HG02759 (cell line): ENCODE measurements around the gene CFDP1.

Experiments used
- ATAC-seq: cut with Tn5 transposase; IDR thresholded peaks from one replicate; pipeline ENCODE4 v1.9.1; 2021; ENCODE audit warnings: mild to moderate bottlenecking, moderate library complexity; ENCODE audit not compliant: unreplicated experiment

Gene CFDP1

GRCh38 chr16:75415169-75415905, 18.0 kb downstream of the CFDP1 start:
- no peak for ATAC-seq

GRCh38 chr16:75413951-75414350, 19.4 kb downstream of the CFDP1 start:
- ATAC-seq: no peak

GRCh38 chr16:75406943-75407342, 26.4 kb downstream of the CFDP1 start:
- ATAC-seq: no peak

- ATAC-seq: no peak
These were observed 30.4 kb downstream of the CFDP1 start for GRCh38 chr16:75402821-75403475.

GRCh38 chr16:75402159-75402820, 31.0 kb downstream of the CFDP1 start:
- ATAC-seq: no peak

GRCh38 chr16:75401691-75402090, 31.6 kb downstream of the CFDP1 start:
- ATAC-seq: no peak

GRCh38 chr16:75398333-75398732, 35.0 kb downstream of the CFDP1 start:
- no peak for ATAC-seq

- ATAC-seq: no peak
These were observed 38.4 kb downstream of the CFDP1 start for GRCh38 chr16:75394941-75395340.

GRCh38 chr16:75392906-75393305, 40.4 kb downstream of the CFDP1 start:
- ATAC-seq: no peak

GRCh38 chr16:75390926-75391653, 42.2 kb downstream of the CFDP1 start:
- no peak for ATAC-seq

- no peak for ATAC-seq
These were observed 44.1 kb downstream of the CFDP1 start for GRCh38 chr16:75389096-75389690.

- ATAC-seq: no peak
These were observed 45.4 kb downstream of the CFDP1 start for GRCh38 chr16:75387951-75388350.

- no peak for ATAC-seq
These were observed 47.7 kb downstream of the CFDP1 start for GRCh38 chr16:75385507-75386152.

GRCh38 chr16:75383141-75383540, 50.2 kb downstream of the CFDP1 start:
- no peak for ATAC-seq

- no peak for ATAC-seq
These were observed 50.7 kb downstream of the CFDP1 start for GRCh38 chr16:75382611-75383010.

GRCh38 chr16:75380870-75381269, 52.4 kb downstream of the CFDP1 start:
- ATAC-seq: no peak

- peak; percentile 83 for ATAC-seq
These were observed 53.1 kb downstream of the CFDP1 start for GRCh38 chr16:75379911-75380847.

- ATAC-seq: peak; percentile 63
These were observed 54.0 kb downstream of the CFDP1 start for GRCh38 chr16:75379339-75379738.

GRCh38 chr16:75378616-75379015, 54.7 kb downstream of the CFDP1 start:
- ATAC-seq: no peak
